Measurements from ENCODE around the gene MCF2L2. TPM values are rescaled to one million over a fixed set of nuclear protein-coding genes. Genes with fewer than 3 reads are reported as not detected.

MCF2L2 gene
- polyA plus RNA-seq, 1 donor from 2014 or later: 9.3 TPM

DNA sequence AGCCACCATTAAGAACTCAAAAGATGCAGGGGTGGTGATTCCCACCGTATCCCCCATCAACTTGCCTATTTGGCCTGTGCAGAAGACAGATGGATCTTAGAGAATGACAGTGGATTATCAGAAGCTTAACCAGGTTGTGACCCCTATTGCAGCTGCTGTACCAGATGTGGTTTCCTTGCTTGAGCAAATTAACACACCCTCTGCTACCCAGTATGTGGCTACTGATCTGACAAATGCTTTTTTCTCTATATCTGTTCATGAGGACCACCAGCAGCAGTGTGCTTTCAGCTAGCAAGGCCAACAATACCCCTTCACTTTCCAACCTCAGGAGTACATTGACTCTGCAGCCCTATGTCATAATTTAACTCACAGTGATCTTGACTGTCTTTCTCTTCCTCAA is 8.6 kb upstream of the MCF2L2 start:
- H3K27me3 ChIP-seq (ENCODE audit: insufficient read depth, low read depth, low read length): no peaks in the 10 kb centered on the region
- no peaks in the 10 kb centered on the region for H3K9me2 ChIP-seq (ENCODE audit: insufficient read depth, low read length)
- no peaks in the 10 kb centered on the region for H3K79me2 ChIP-seq (replicated peaks; ENCODE audit: insufficient read depth, low read length)
- no peak overlapping the region for H3K4me3 ChIP-seq (ENCODE audit: low read length)
- no peak overlapping the region for H3K4me2 ChIP-seq (ENCODE audit: low read length)
- H3K9ac ChIP-seq (ENCODE audit: low read length): no peak overlapping the region
- H3F3A ChIP-seq (ENCODE audit: insufficient read depth, low read length, poor library complexity, severe bottlenecking): no peaks in the 10 kb centered on the region
- H3K9me3 ChIP-seq (ENCODE audit: low read length): no peaks in the 10 kb centered on the region
- H3K36me3 ChIP-seq (ENCODE audit: insufficient read depth, low read length): no peaks in the 10 kb centered on the region
- H3K27ac ChIP-seq (ENCODE audit: low read length): no peak overlapping the region
- H4K20me1 ChIP-seq (ENCODE audit: insufficient read depth): no peaks in the 10 kb centered on the region
- TF ChIP-seq POLR2AphosphoS5 (IDR thresholded peaks at IDR 0.05): no peak
- TF ChIP-seq EZH2 (IDR thresholded peaks at IDR 0.05; ENCODE audit: borderline replicate concordance, insufficient read depth, low read length, poor library complexity, severe bottlenecking): no peak
- TF ChIP-seq, protein P1, sequence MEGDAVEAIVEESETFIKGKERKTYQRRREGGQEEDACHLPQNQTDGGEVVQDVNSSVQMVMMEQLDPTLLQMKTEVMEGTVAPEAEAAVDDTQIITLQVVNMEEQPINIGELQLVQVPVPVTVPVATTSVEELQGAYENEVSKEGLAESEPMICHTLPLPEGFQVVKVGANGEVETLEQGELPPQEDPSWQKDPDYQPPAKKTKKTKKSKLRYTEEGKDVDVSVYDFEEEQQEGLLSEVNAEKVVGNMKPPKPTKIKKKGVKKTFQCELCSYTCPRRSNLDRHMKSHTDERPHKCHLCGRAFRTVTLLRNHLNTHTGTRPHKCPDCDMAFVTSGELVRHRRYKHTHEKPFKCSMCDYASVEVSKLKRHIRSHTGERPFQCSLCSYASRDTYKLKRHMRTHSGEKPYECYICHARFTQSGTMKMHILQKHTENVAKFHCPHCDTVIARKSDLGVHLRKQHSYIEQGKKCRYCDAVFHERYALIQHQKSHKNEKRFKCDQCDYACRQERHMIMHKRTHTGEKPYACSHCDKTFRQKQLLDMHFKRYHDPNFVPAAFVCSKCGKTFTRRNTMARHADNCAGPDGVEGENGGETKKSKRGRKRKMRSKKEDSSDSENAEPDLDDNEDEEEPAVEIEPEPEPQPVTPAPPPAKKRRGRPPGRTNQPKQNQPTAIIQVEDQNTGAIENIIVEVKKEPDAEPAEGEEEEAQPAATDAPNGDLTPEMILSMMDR (IDR thresholded peaks at IDR 0.05; ENCODE audit: poor library complexity, severe bottlenecking): no peak
- no peak for TF ChIP-seq TAF1 (IDR thresholded peaks at IDR 0.05; ENCODE audit: low read depth)
- TF ChIP-seq EP300 (conservative IDR thresholded peaks at IDR 0.05; ENCODE audit: poor library complexity, severe bottlenecking): no peak
- no peak for TF ChIP-seq MXI1 (conservative IDR thresholded peaks at IDR 0.05; ENCODE audit: poor library complexity, severe bottlenecking)
- TF ChIP-seq, protein P2, sequence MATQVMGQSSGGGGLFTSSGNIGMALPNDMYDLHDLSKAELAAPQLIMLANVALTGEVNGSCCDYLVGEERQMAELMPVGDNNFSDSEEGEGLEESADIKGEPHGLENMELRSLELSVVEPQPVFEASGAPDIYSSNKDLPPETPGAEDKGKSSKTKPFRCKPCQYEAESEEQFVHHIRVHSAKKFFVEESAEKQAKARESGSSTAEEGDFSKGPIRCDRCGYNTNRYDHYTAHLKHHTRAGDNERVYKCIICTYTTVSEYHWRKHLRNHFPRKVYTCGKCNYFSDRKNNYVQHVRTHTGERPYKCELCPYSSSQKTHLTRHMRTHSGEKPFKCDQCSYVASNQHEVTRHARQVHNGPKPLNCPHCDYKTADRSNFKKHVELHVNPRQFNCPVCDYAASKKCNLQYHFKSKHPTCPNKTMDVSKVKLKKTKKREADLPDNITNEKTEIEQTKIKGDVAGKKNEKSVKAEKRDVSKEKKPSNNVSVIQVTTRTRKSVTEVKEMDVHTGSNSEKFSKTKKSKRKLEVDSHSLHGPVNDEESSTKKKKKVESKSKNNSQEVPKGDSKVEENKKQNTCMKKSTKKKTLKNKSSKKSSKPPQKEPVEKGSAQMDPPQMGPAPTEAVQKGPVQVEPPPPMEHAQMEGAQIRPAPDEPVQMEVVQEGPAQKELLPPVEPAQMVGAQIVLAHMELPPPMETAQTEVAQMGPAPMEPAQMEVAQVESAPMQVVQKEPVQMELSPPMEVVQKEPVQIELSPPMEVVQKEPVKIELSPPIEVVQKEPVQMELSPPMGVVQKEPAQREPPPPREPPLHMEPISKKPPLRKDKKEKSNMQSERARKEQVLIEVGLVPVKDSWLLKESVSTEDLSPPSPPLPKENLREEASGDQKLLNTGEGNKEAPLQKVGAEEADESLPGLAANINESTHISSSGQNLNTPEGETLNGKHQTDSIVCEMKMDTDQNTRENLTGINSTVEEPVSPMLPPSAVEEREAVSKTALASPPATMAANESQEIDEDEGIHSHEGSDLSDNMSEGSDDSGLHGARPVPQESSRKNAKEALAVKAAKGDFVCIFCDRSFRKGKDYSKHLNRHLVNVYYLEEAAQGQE (IDR thresholded peaks at IDR 0.05; ENCODE audit: borderline replicate concordance): no peak
- TF ChIP-seq RAD21 (conservative IDR thresholded peaks at IDR 0.05): no peak
- no peak for TF ChIP-seq SMC3 (conservative IDR thresholded peaks at IDR 0.05; ENCODE audit: poor library complexity)
- H2AFZ ChIP-seq (ENCODE audit: low read depth, low read length): no peak overlapping the region

DNA sequence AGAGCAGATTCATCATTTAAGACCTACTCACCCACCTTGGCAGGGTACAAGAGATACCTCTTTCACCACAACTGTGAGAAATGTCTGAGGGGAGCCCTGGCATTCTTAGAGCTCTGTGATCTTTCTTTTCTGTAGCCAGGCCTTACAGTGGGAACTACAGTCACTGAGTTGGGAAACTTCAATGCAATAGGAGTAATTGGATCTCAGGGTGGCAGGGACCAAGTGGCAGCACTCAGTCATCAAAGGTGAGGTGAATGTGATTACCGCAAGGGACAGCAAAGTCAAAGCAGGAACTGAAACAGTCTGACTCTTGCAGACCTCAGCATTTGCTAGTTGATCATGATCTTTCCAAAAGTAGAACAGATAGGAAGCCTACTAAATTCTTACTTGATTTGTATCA is 7.2 kb upstream of the MCF2L2 start:
- Histone ChIP-seq H2AFZ (ENCODE audit: low read depth, low read length) (no peak overlapping the region), H3K27ac (ENCODE audit: low read length) (no peak overlapping the region)

More for the DNA sequence above, 7.2 kb upstream of the MCF2L2 start:
- no peak overlapping the region for H3K4me3 ChIP-seq (ENCODE audit: low read length)
- no peaks in the 10 kb centered on the region for H3K9me3 ChIP-seq (ENCODE audit: low read length)
- no peaks in the 10 kb centered on the region for H3K9me2 ChIP-seq (ENCODE audit: insufficient read depth, low read length)
- no peaks in the 10 kb centered on the region for H3K79me2 ChIP-seq (replicated peaks; ENCODE audit: insufficient read depth, low read length)
- no peak overlapping the region for H3K4me2 ChIP-seq (ENCODE audit: low read length)
- H3K27me3 ChIP-seq (ENCODE audit: insufficient read depth, low read depth, low read length): no peaks in the 10 kb centered on the region
- H4K20me1 ChIP-seq (ENCODE audit: insufficient read depth): no peaks in the 10 kb centered on the region
- no peaks in the 10 kb centered on the region for H3K36me3 ChIP-seq (ENCODE audit: insufficient read depth, low read length)
- H3F3A ChIP-seq (ENCODE audit: insufficient read depth, low read length, poor library complexity, severe bottlenecking): no peaks in the 10 kb centered on the region
- no peak overlapping the region for H3K9ac ChIP-seq (ENCODE audit: low read length)
- no peak for TF ChIP-seq SMC3 (conservative IDR thresholded peaks at IDR 0.05; ENCODE audit: poor library complexity)
- no peak for TF ChIP-seq RAD21 (conservative IDR thresholded peaks at IDR 0.05)
- TF ChIP-seq, protein P2 (IDR thresholded peaks at IDR 0.05; ENCODE audit: borderline replicate concordance): no peak
- TF ChIP-seq, protein P1 (IDR thresholded peaks at IDR 0.05; ENCODE audit: poor library complexity, severe bottlenecking): no peak
- TF ChIP-seq EZH2 (IDR thresholded peaks at IDR 0.05; ENCODE audit: borderline replicate concordance, insufficient read depth, low read length, poor library complexity, severe bottlenecking): no peak
- TF ChIP-seq EP300 (conservative IDR thresholded peaks at IDR 0.05; ENCODE audit: poor library complexity, severe bottlenecking): no peak
- TF ChIP-seq POLR2AphosphoS5 (IDR thresholded peaks at IDR 0.05): no peak
